Karpas-422 (cell line): ENCODE results near the gene TMUB1. TPM values are rescaled to one million over a fixed set of nuclear protein-coding genes. Genes with fewer than 3 reads are reported as not detected.

Experiments used
- DNase-seq: peaks from one replicate; pipeline ENCODE4 v3.0.0-alpha.2; 2015
- H2AFZ ChIP-seq: fragments of 200-600 bp; sonication (generic); 2 replicates; pipeline ENCODE4 v1.6.1; 2014; ENCODE audit warnings: antibody characterized with exemption, low read length, mixed read lengths
- H3K27ac ChIP-seq: fragments of 200-600 bp; sonication (generic); 2 replicates; pipeline ENCODE4 v1.5.1; 2014; ENCODE audit warnings: mild to moderate bottlenecking, low read length, moderate library complexity
- H3K27me3 ChIP-seq: fragments of 200-600 bp; sonication (generic); 2 replicates; pipeline ENCODE4 v1.6.1; 2014; ENCODE audit warnings: low read length, mixed read lengths
- H3K36me3 ChIP-seq: fragments of 200-600 bp; sonication (generic); 2 replicates; pipeline ENCODE4 v1.6.1; 2014; ENCODE audit warnings: low read length, mixed read lengths; ENCODE audit not compliant: insufficient read depth
- H3K4me1 ChIP-seq: fragments of 200-600 bp; sonication (generic); 2 replicates; pipeline ENCODE4 v1.6.1; 2014; ENCODE audit warnings: mild to moderate bottlenecking, low read length, mixed read lengths
- H3K4me2 ChIP-seq: fragments of 200-600 bp; sonication (generic); 2 replicates; pipeline ENCODE4 v1.6.1; 2014; ENCODE audit warnings: low read length, low read depth, mild to moderate bottlenecking; ENCODE audit not compliant: poor library complexity, severe bottlenecking
- H3K4me3 ChIP-seq: fragments of 200-600 bp; sonication (generic); 2 replicates; pipeline ENCODE4 v1.5.1; 2014; ENCODE audit warnings: mild to moderate bottlenecking, antibody characterized with exemption, low read length, mixed read lengths
- H3K79me2 ChIP-seq: fragments of 200-600 bp; sonication (generic); 2 replicates; pipeline ENCODE4 v1.6.1; 2014; ENCODE audit warnings: mild to moderate bottlenecking, low read length, mixed read lengths
- H3K9ac ChIP-seq: fragments of 200-600 bp; sonication (generic); 2 replicates; pipeline ENCODE4 v1.6.0; 2014; ENCODE audit warnings: low read length
- H3K9me2 ChIP-seq: fragments of 200-600 bp; sonication (generic), shearing (Covaris generic); replicated peaks from 2 replicates; pipeline ENCODE4 v1.6.0; 2014; ENCODE audit warnings: mild to moderate bottlenecking, low read length, moderate library complexity; ENCODE audit not compliant: insufficient read depth
- H3K9me3 ChIP-seq: fragments of 300-700, 200-600 bp; sonication (generic); 2 replicates; pipeline ENCODE4 v1.6.1; 2014; ENCODE audit warnings: low read length, mixed read lengths
- H4K20me1 ChIP-seq: fragments of 200-600 bp; sonication (generic); 2 replicates; pipeline ENCODE4 v1.6.1; 2014; ENCODE audit warnings: mild to moderate bottlenecking, antibody characterized with exemption, low read length, low read depth; ENCODE audit not compliant: insufficient read depth
- total RNA-seq: library from RNA; depleted of rRNA; stranded (reverse); fragments of >200 nt; shearing (Covaris generic); gene quantifications from 2 replicates; pipeline ENCODE4 v1.2.3, GENCODE V29; 2014; ENCODE audit warnings: low replicate concordance

Gene TMUB1
- total RNA-seq, 1 experiment from 2014 or later, result 30.9 TPM

GRCh38 chr7:151117565-151117964 is 34.3 kb upstream of the TMUB1 start:
- Histone ChIP-seq H3K27ac (no peak overlapping the region), H3K27me3 (no peaks in the 10 kb centered on the region), H3K4me3 (no peak overlapping the region; the same call in 1 of the 2 replicates), H3K79me2 (no peaks in the 10 kb centered on the region), H3K36me3 (no peaks in the 10 kb centered on the region), H3K9me3 (no peaks in the 10 kb centered on the region), H3K9ac (peak overlapping the region; percentile 5; the same call in 1 of the 2 replicates), H3K9me2 (no peaks in the 10 kb centered on the region), H2AFZ (no peak overlapping the region), H3K4me1 (no peaks in the 10 kb centered on the region), H4K20me1 (no peaks in the 10 kb centered on the region), H3K4me2 (no peak overlapping the region)
- DNase-seq, result no peak

- H4K20me1 ChIP-seq, result no peaks in the 10 kb centered on the region
- no peak overlapping the region; the same call in 1 of the 2 replicates for H3K4me3 ChIP-seq
- no peaks in the 10 kb centered on the region for H3K36me3 ChIP-seq
- H2AFZ ChIP-seq, result no peak overlapping the region
- no peak overlapping the region for H3K4me2 ChIP-seq
- H3K79me2 ChIP-seq, result no peaks in the 10 kb centered on the region
- H3K27ac ChIP-seq, result no peak overlapping the region
- no peaks in the 10 kb centered on the region for H3K9me3 ChIP-seq
- DNase-seq, result no peak
- H3K9me2 ChIP-seq, result no peaks in the 10 kb centered on the region
- no peaks in the 10 kb centered on the region for H3K27me3 ChIP-seq
- peak overlapping the region; percentile 5; the same call in 1 of the 2 replicates for H3K9ac ChIP-seq
- no peaks in the 10 kb centered on the region for H3K4me1 ChIP-seq
These were observed 33.5 kb upstream of the TMUB1 start for GRCh38 chr7:151116603-151117440.

GRCh38 chr7:151115836-151116418 is 32.6 kb upstream of the TMUB1 start:
- Histone ChIP-seq H3K4me1 (no peaks in the 10 kb centered on the region), H3K36me3 (no peaks in the 10 kb centered on the region), H3K9me3 (no peaks in the 10 kb centered on the region), H3K27me3 (no peaks in the 10 kb centered on the region), H3K4me3 (no peak overlapping the region), H3K4me2 (no peak overlapping the region), H2AFZ (no peak overlapping the region), H3K9ac (no peak overlapping the region), H3K9me2 (no peaks in the 10 kb centered on the region), H4K20me1 (no peaks in the 10 kb centered on the region), H3K27ac (no peak overlapping the region), H3K79me2 (no peaks in the 10 kb centered on the region)
- DNase-seq, result no peak

GRCh38 chr7:151115121-151115835 is 32.0 kb upstream of the TMUB1 start:
- Histone ChIP-seq H2AFZ (no peak overlapping the region), H3K27ac (no peak overlapping the region), H3K4me2 (no peak overlapping the region), H3K79me2 (no peaks in the 10 kb centered on the region), H3K4me1 (no peaks in the 10 kb centered on the region), H3K9me2 (no peaks in the 10 kb centered on the region), H4K20me1 (no peaks in the 10 kb centered on the region), H3K9ac (no peak overlapping the region), H3K4me3 (no peak overlapping the region), H3K9me3 (no peaks in the 10 kb centered on the region), H3K36me3 (no peaks in the 10 kb centered on the region), H3K27me3 (no peaks in the 10 kb centered on the region)
- no peak for DNase-seq

- Histone ChIP-seq H3K4me2 (no peak overlapping the region), H3K4me3 (no peak overlapping the region), H3K79me2 (no peaks in the 10 kb centered on the region), H3K9me3 (no peaks in the 10 kb centered on the region), H2AFZ (no peak overlapping the region), H3K4me1 (no peaks in the 10 kb centered on the region), H3K36me3 (no peaks in the 10 kb centered on the region), H3K9ac (no peak overlapping the region), H4K20me1 (no peaks in the 10 kb centered on the region), H3K27ac (no peak overlapping the region), H3K27me3 (no peaks in the 10 kb centered on the region), H3K9me2 (no peaks in the 10 kb centered on the region)
- DNase-seq, result no peak
These were observed 31.1 kb upstream of the TMUB1 start for GRCh38 chr7:151114151-151115090.

GRCh38 chr7:151113344-151114150 is 30.3 kb upstream of the TMUB1 start:
- no peaks in the 10 kb centered on the region for H3K9me3 ChIP-seq
- H3K4me3 ChIP-seq, result no peak overlapping the region
- H3K9ac ChIP-seq, result no peak overlapping the region
- H3K27me3 ChIP-seq, result no peaks in the 10 kb centered on the region
- no peak overlapping the region for H2AFZ ChIP-seq
- H3K4me1 ChIP-seq, result no peaks in the 10 kb centered on the region
- no peak overlapping the region for H3K27ac ChIP-seq
- DNase-seq, result no peak
- H3K79me2 ChIP-seq, result no peaks in the 10 kb centered on the region
- no peak overlapping the region for H3K4me2 ChIP-seq
- no peaks in the 10 kb centered on the region for H4K20me1 ChIP-seq
- no peaks in the 10 kb centered on the region for H3K9me2 ChIP-seq
- H3K36me3 ChIP-seq, result no peaks in the 10 kb centered on the region

- Histone ChIP-seq H3K27ac (no peak overlapping the region), H3K4me2 (no peak overlapping the region), H3K9me3 (no peaks in the 10 kb centered on the region), H3K27me3 (no peaks in the 10 kb centered on the region), H3K4me1 (no peaks in the 10 kb centered on the region), H3K79me2 (no peaks in the 10 kb centered on the region), H3K9me2 (no peaks in the 10 kb centered on the region), H2AFZ (no peak overlapping the region), H3K36me3 (no peaks in the 10 kb centered on the region), H3K9ac (no peak overlapping the region), H3K4me3 (no peak overlapping the region), H4K20me1 (no peaks in the 10 kb centered on the region)
- DNase-seq, result peak; percentile 88
These were observed 27.8 kb upstream of the TMUB1 start for GRCh38 chr7:151110941-151111645.
